ENCODE measurements around the gene HLF. TPM values are rescaled to one million over a fixed set of nuclear protein-coding genes. Genes with fewer than 3 reads are reported as not detected.

The HLF gene
- total RNA-seq, 1 donor: not detected

- no peak overlapping the region for H3K4me3 ChIP-seq (ENCODE audit: low read depth, low read length)
- peak; percentile 95 for TF ChIP-seq CTCF (IDR thresholded peaks at IDR 0.05; ENCODE audit: insufficient read depth, low read depth, low read length)
- DNase-seq (ENCODE audit: low read depth): peak; percentile 51
These were observed 30.8 kb downstream of the HLF start for GRCh38 chr17:55295411-55296170.

- no peak for TF ChIP-seq CTCF (IDR thresholded peaks at IDR 0.05; ENCODE audit: insufficient read depth, low read depth, low read length)
- H3K4me3 ChIP-seq (ENCODE audit: low read depth, low read length): no peak overlapping the region
- DNase-seq (ENCODE audit: low read depth): no peak
These were observed 31.5 kb downstream of the HLF start for GRCh38 chr17:55296171-55296695.

GRCh38 chr17:55296699-55297098 lies 31.9 kb downstream of the HLF start:
- no peak for DNase-seq (ENCODE audit: low read depth)
- H3K4me3 ChIP-seq (ENCODE audit: low read depth, low read length): no peak overlapping the region
- TF ChIP-seq CTCF (IDR thresholded peaks at IDR 0.05; ENCODE audit: insufficient read depth, low read depth, low read length): no peak

- no peak overlapping the region for H3K4me3 ChIP-seq (ENCODE audit: low read depth, low read length)
- no peak for DNase-seq (ENCODE audit: low read depth)
- no peak for TF ChIP-seq CTCF (IDR thresholded peaks at IDR 0.05; ENCODE audit: insufficient read depth, low read depth, low read length)
These were observed 33.5 kb downstream of the HLF start for GRCh38 chr17:55298111-55298730.

- no peak overlapping the region for H3K4me3 ChIP-seq (ENCODE audit: low read depth, low read length)
- DNase-seq (ENCODE audit: low read depth): no peak
These were observed 34.5 kb downstream of the HLF start for GRCh38 chr17:55299162-55299838.

GRCh38 chr17:55299890-55300289 lies 35.1 kb downstream of the HLF start:
- no peak overlapping the region for H3K4me3 ChIP-seq (ENCODE audit: low read depth, low read length)
- no peak for DNase-seq (ENCODE audit: low read depth)
- TF ChIP-seq CTCF (IDR thresholded peaks at IDR 0.05; ENCODE audit: insufficient read depth, low read depth, low read length): no peak

More at GRCh38 chr17:55299162-55299838, 34.5 kb downstream of the HLF start:
- TF ChIP-seq CTCF (IDR thresholded peaks at IDR 0.05; ENCODE audit: insufficient read depth, low read depth, low read length): no peak

All from fibroblast of villous mesenchyme (primary cell).